ENCODE measurements around the gene SGPP1. TPM values are rescaled to one million over a fixed set of nuclear protein-coding genes. Genes with fewer than 3 reads are reported as not detected.

SGPP1 gene
- total RNA-seq, 1 donor from 2014 or later: 8.2 TPM

- H3K36me3 Mint-ChIP-seq: no peaks in the 10 kb centered on the region
- H3K27ac Mint-ChIP-seq: no peak overlapping the region
- TF ChIP-seq, protein P1, sequence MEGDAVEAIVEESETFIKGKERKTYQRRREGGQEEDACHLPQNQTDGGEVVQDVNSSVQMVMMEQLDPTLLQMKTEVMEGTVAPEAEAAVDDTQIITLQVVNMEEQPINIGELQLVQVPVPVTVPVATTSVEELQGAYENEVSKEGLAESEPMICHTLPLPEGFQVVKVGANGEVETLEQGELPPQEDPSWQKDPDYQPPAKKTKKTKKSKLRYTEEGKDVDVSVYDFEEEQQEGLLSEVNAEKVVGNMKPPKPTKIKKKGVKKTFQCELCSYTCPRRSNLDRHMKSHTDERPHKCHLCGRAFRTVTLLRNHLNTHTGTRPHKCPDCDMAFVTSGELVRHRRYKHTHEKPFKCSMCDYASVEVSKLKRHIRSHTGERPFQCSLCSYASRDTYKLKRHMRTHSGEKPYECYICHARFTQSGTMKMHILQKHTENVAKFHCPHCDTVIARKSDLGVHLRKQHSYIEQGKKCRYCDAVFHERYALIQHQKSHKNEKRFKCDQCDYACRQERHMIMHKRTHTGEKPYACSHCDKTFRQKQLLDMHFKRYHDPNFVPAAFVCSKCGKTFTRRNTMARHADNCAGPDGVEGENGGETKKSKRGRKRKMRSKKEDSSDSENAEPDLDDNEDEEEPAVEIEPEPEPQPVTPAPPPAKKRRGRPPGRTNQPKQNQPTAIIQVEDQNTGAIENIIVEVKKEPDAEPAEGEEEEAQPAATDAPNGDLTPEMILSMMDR (conservative IDR thresholded peaks at IDR 0.05): no peak
- H3K4me3 Mint-ChIP-seq: no peak overlapping the region
- no peaks in the 10 kb centered on the region for H3K9me3 Mint-ChIP-seq
- DNase-seq (ENCODE audit: extremely low spot score, unreplicated experiment): no peak
- no peaks in the 10 kb centered on the region for H3K4me1 Mint-ChIP-seq (ENCODE audit: unreplicated experiment)
- no peaks in the 10 kb centered on the region for H3K27me3 Mint-ChIP-seq
Measured at GRCh38 chr14:63701606-63702299, 26.1 kb downstream of the SGPP1 start.

DNA sequence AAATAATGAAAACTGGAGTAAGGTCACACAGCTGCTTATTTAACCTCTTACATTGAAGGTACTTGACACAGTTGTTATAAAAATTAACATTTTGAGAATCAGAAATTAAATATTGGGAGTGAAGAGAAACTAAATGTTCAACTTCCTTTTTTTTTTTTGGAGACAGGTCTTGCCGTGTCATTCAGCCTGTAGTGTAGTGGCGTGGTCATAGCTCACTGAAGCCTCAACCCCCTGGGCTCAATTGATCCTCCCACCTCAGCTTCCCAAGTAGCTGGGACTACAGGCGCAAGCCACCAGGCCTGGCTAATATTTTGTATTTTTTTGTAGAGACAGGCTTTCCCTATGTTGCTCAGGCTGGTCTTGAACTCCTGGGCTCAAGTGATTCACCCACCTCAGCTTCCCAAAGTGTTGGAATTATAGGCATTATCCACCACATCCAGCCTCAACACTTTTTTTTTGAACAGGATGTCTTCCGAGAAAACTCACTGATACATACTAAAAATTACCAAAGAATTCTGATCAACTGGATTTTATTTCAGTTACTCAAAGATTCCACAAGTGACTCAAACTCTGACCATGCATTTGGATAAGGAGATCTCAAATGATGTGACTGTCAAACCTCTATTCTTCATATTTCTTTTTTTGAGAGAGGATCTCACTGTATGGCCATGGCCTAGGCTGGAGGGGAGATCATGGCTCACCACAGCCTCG is 35.4 kb downstream of the SGPP1 start:
- no peak overlapping the region for H3K4me3 Mint-ChIP-seq
- TF ChIP-seq, protein P1 (conservative IDR thresholded peaks at IDR 0.05): no peak
- H3K9me3 Mint-ChIP-seq: no peaks in the 10 kb centered on the region
- H3K36me3 Mint-ChIP-seq: peaks cover 7% of the 10 kb centered on the region
- H3K27ac Mint-ChIP-seq: no peak overlapping the region
- no peaks in the 10 kb centered on the region for H3K27me3 Mint-ChIP-seq
- H3K4me1 Mint-ChIP-seq (ENCODE audit: unreplicated experiment): no peaks in the 10 kb centered on the region
- no peak for DNase-seq (ENCODE audit: extremely low spot score, unreplicated experiment)

GRCh38 chr14:63689132-63689531 is 38.7 kb downstream of the SGPP1 start:
- Mint-ChIP-seq H3K36me3 (peaks cover 10% of the 10 kb centered on the region), H3K9me3 (no peaks in the 10 kb centered on the region), H3K27ac (no peak overlapping the region), H3K27me3 (no peaks in the 10 kb centered on the region), H3K4me3 (no peak overlapping the region), H3K4me1 (ENCODE audit: unreplicated experiment) (no peaks in the 10 kb centered on the region)
- DNase-seq (ENCODE audit: extremely low spot score, unreplicated experiment): no peak
- TF ChIP-seq, protein P1 (conservative IDR thresholded peaks at IDR 0.05): no peak

- TF ChIP-seq, protein P1 (conservative IDR thresholded peaks at IDR 0.05): no peak
- no peak for DNase-seq (ENCODE audit: extremely low spot score, unreplicated experiment)
- H3K4me3 Mint-ChIP-seq: no peak overlapping the region
- H3K9me3 Mint-ChIP-seq: no peaks in the 10 kb centered on the region
- H3K4me1 Mint-ChIP-seq (ENCODE audit: unreplicated experiment): no peaks in the 10 kb centered on the region
- H3K27me3 Mint-ChIP-seq: no peaks in the 10 kb centered on the region
- peaks cover 10% of the 10 kb centered on the region for H3K36me3 Mint-ChIP-seq
- no peak overlapping the region for H3K27ac Mint-ChIP-seq
Measured at GRCh38 chr14:63686926-63687325, 40.9 kb downstream of the SGPP1 start.

DNA sequence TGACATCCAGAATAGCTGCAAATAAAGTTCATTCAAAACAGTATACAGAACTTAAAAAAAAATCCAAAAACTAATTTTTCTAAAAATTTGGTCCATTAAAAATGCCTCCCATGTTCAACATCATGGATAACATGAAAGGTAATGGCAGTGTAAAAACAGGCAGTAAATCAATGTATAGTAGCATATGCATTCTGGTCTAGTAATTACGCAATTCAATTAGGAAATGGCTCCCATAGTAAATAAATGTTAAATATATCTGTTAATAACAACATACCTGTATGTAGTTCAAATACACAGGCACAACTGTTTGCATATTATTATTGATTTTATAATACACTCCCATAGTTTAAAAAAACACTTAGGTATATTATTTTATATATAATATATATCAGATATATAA is 42.5 kb downstream of the SGPP1 start:
- no peaks in the 10 kb centered on the region for H3K9me3 Mint-ChIP-seq
- H3K36me3 Mint-ChIP-seq: peaks cover 5% of the 10 kb centered on the region
- no peaks in the 10 kb centered on the region for H3K27me3 Mint-ChIP-seq
- TF ChIP-seq, protein P1 (conservative IDR thresholded peaks at IDR 0.05): no peak
- no peak overlapping the region for H3K4me3 Mint-ChIP-seq
- no peak for DNase-seq (ENCODE audit: extremely low spot score, unreplicated experiment)
- no peak overlapping the region for H3K27ac Mint-ChIP-seq
- H3K4me1 Mint-ChIP-seq (ENCODE audit: unreplicated experiment): no peaks in the 10 kb centered on the region
